Immature natural killer cell (primary cell): ENCODE measurements around the gene EFNB3. TPM values are rescaled to one million over a fixed set of nuclear protein-coding genes. Genes with fewer than 3 reads are reported as not detected.

Experiments used
- DNase-seq, 3 donors: peaks; one replicate each; pipeline ENCODE4 v3.0.0; 2022; ENCODE audit warnings: mixed read lengths in 1 of 3
- H3K27ac Mint-ChIP-seq, 6 donors: one replicate each; pipeline ENCODE4 v1.8.0; 2020; ENCODE audit warnings: mixed read lengths in 6 of 6, mild to moderate bottlenecking in 5 of 6, inconsistent platforms in 4 of 6, moderate library complexity in 3 of 6
- H3K27me3 Mint-ChIP-seq, 3 donors: one replicate each; pipeline ENCODE4 v1.8.0; 2020 to 2021; ENCODE audit warnings: low read depth in 3 of 3, mild to moderate bottlenecking in 3 of 3, mixed read lengths in 3 of 3, moderate library complexity in 3 of 3, inconsistent platforms in 1 of 3
- H3K36me3 Mint-ChIP-seq, 3 donors: one replicate each; pipeline ENCODE4 v1.8.0; 2020; ENCODE audit warnings: mixed read lengths in 3 of 3, inconsistent platforms in 2 of 3, mild to moderate bottlenecking in 2 of 3
- H3K4me1 Mint-ChIP-seq, 2 donors: one replicate each; pipeline ENCODE4 v1.8.0; 2020; ENCODE audit warnings: inconsistent platforms in 2 of 2, mild to moderate bottlenecking in 2 of 2, mixed read lengths in 2 of 2, moderate library complexity in 1 of 2
- H3K4me3 Mint-ChIP-seq, 5 donors: one replicate each; pipeline ENCODE4 v1.8.0; 2020; ENCODE audit warnings: mild to moderate bottlenecking in 5 of 5, mixed read lengths in 5 of 5, inconsistent platforms in 3 of 5, moderate library complexity in 3 of 5
- H3K9me3 Mint-ChIP-seq, 6 donors: one replicate each; pipeline ENCODE4 v1.8.0; 2020; ENCODE audit warnings: mild to moderate bottlenecking in 6 of 6, mixed read lengths in 6 of 6, inconsistent platforms in 4 of 6, moderate library complexity in 3 of 6
- polyA plus RNA-seq, 3 donors: library from polyadenylated mRNA; unstranded; fragments of 300-500 nt; fragmentation: Illumina TruSeq; gene quantifications; one replicate each; pipeline ENCODE4 v1.2.3, GENCODE V29; 2021

EFNB3 gene
- polyA plus RNA-seq, 3 donors from 2014 or later, result not detected

DNA sequence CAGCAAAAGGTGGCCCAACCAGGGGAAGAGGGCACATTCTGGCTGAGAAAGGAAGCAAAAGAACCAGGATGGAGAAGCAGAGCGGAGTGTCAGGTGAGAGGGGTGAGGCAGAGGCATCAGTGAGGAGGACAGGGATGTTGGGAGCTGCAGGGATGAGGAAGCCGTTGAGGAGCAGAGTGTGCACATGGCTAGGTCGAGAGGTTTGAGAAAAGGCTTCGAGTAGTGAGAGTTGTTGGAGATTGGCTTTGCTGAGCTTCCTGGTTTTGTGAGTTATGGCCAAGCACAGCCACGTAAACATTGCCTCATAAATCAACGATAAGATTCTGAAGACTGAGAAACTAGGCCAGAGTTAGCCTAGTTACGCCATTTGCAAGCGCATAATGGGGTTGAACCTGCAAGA is 39.4 kb downstream of the EFNB3 start:
- no peak for DNase-seq
- peaks cover 2 to 6% (median 2%) of the 10 kb centered on the region in 3 donors for H3K27me3 Mint-ChIP-seq
- no peak overlapping the region for H3K4me3 Mint-ChIP-seq
- H3K36me3 Mint-ChIP-seq, result no peaks in the 10 kb centered on the region
- no peak overlapping the region for H3K27ac Mint-ChIP-seq
- H3K4me1 Mint-ChIP-seq, result no peaks in the 10 kb centered on the region
- H3K9me3 Mint-ChIP-seq, result peaks cover 0 to 1% (median 0%) of the 10 kb centered on the region in 6 donors

DNA sequence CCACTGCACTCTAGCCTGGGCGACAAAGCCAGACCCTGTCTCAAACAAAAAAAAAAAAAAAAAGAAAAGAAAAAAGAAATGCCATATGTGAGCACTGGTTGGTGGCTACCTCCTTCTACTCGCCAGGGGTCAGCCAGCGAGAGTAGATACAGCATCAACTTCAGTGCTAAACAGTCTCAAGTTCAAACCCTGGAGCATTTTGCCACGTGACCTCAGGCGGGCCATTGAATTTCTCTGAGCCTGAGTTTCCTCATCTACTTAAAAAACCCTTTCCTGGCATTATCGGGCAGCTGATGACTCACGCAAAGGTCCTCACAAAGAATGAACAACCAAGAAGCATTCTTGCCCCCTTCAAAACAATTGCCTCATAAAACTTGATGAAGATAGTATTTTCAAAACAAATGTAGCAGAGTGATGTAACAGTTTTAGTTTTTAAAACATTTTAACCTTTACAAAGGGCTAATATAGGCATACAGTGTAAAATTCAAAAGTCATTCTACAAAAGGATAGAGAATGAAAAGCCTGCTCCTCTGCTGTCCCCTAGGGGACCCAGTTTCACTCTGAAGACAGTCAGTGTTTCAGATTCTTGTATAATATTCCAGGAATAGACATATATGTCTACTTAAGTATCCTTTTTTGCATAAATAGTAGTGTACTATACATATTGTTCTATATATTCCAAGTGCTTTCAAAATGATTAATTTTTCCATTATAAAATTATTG is 40.9 kb downstream of the EFNB3 start:
- no peak for DNase-seq
- no peaks in the 10 kb centered on the region for H3K36me3 Mint-ChIP-seq
- H3K4me1 Mint-ChIP-seq, result no peaks in the 10 kb centered on the region
- peaks cover 2 to 3% (median 2%) of the 10 kb centered on the region in 3 donors for H3K27me3 Mint-ChIP-seq
- peaks cover 0 to 1% (median 0%) of the 10 kb centered on the region in 6 donors for H3K9me3 Mint-ChIP-seq
- H3K27ac Mint-ChIP-seq, result no peak overlapping the region
- H3K4me3 Mint-ChIP-seq, result no peak overlapping the region

DNA sequence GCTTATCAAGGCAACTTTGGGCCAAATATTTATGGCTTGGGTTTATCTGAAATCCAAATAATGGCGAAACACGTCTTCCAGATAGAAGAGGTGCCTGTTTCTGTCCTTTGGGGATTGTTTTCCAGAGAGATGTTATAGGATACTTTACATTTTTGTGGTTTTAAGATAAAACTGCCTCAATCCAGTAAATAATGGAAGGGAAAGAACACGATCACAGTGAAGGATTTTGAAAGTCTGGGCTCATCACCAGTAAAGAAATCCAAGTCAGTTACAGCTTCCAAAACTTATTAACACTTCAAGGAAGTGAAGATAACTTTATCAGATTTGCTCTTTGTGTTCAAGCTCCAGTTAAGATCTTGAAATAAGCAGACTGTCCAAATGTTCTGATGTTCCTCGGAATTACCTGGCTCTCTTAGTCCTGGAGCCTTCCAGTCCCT is 42.7 kb downstream of the EFNB3 start:
- no peak for DNase-seq
- Mint-ChIP-seq H3K9me3 (peaks cover 0 to 1% (median 0%) of the 10 kb centered on the region in 6 donors), H3K36me3 (no peaks in the 10 kb centered on the region), H3K27me3 (peaks cover 0 to 2% (median 2%) of the 10 kb centered on the region in 3 donors), H3K27ac (no peak overlapping the region), H3K4me1 (no peaks in the 10 kb centered on the region), H3K4me3 (no peak overlapping the region)

DNA sequence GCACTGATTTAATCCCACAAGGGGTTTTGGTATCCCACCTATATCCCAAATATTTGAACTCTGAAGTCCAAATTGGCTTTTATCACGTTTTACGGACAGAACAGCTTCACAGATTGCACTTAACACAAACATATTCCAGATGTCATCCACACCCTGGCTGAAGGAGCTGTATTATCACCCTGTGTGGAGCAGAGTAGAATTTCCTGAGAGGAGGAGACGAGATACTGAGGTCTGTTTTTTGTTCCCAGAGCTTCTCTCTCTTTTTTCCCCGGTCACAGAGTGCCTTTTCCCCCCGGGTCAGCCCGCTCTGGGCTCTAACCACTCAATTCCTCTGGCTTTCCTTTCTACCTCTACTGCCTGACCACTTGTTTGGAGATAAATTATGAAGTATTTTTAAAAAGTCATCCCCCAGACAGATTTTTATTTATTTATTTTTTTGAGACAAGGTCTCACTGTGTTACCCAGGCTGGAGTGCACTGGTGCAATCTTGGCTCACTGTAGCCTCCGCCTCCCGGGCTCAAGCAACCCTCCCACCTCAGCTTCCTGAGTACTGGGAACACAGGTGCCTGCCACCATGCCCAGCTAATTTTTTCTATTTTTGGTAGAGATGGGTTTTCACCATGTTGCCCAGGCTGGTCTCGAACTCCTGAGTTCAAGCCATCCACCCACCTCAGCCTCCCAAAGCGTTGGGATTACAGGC is 43.2 kb downstream of the EFNB3 start:
- Mint-ChIP-seq H3K27ac (no peak overlapping the region), H3K9me3 (peaks cover 0 to 1% (median 0%) of the 10 kb centered on the region in 6 donors)
- no peak for DNase-seq

DNA sequence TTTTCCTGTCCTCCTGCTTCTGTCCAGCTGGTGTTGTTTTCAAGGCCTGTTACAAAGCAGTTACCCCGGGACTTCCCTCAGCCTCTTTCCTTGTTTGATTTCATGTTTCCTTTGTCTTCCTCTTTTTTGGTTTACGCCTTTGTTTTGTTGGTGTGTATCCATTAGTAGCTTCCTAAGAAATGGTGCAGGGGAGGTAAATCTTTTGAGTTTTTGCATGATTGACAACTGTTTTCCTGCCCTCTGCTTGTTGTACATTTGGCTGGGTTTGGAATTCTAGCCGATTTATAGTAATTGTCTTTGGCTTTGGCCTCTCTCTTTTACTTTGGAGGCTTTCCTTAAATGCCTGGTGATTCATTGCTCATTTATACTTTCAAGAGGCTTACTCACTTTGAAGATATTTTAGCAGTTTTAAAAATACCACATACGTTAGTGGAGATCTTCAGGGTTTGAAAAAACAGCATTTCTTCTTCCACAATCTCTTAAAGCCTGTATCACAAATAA is 45.4 kb downstream of the EFNB3 start:
- Mint-ChIP-seq H3K27ac (no peak overlapping the region), H3K9me3 (no peaks in the 10 kb centered on the region), H3K27me3 (peaks cover 0 to 11% (median 7%) of the 10 kb centered on the region in 3 donors), H3K4me1 (no peaks in the 10 kb centered on the region), H3K36me3 (no peaks in the 10 kb centered on the region), H3K4me3 (no peak overlapping the region)
- no peak for DNase-seq

More for the DNA sequence above, 43.2 kb downstream of the EFNB3 start:
- Mint-ChIP-seq H3K4me3 (no peak overlapping the region), H3K27me3 (peaks cover 0 to 2% (median 2%) of the 10 kb centered on the region in 3 donors), H3K36me3 (no peaks in the 10 kb centered on the region), H3K4me1 (no peaks in the 10 kb centered on the region)

DNA sequence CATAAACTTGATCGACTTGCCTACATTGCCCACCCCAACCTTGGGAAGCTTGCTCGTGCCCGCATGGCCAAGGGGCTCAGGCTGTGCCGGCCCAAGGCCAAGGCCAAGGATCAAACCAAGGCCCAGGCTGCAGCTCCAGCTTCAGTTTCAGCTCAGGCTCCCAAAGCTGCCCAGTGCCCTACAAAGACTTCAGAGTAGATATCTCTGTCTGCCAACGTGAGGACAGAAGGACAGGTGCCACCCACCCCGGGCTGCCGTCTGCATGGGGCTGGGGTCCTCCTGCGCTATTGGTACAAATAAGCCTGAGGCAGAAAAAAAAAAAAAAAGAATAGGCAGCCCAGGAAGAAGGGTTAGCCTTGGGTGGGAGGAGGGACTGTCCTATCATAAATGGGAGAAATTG is 49.7 kb downstream of the EFNB3 start:
- Mint-ChIP-seq H3K27ac (no peak overlapping the region), H3K4me1 (no peaks in the 10 kb centered on the region), H3K36me3 (no peaks in the 10 kb centered on the region), H3K9me3 (no peaks in the 10 kb centered on the region), H3K27me3 (peaks cover 0 to 13% (median 7%) of the 10 kb centered on the region in 3 donors), H3K4me3 (no peak overlapping the region)
- no peak for DNase-seq

DNA sequence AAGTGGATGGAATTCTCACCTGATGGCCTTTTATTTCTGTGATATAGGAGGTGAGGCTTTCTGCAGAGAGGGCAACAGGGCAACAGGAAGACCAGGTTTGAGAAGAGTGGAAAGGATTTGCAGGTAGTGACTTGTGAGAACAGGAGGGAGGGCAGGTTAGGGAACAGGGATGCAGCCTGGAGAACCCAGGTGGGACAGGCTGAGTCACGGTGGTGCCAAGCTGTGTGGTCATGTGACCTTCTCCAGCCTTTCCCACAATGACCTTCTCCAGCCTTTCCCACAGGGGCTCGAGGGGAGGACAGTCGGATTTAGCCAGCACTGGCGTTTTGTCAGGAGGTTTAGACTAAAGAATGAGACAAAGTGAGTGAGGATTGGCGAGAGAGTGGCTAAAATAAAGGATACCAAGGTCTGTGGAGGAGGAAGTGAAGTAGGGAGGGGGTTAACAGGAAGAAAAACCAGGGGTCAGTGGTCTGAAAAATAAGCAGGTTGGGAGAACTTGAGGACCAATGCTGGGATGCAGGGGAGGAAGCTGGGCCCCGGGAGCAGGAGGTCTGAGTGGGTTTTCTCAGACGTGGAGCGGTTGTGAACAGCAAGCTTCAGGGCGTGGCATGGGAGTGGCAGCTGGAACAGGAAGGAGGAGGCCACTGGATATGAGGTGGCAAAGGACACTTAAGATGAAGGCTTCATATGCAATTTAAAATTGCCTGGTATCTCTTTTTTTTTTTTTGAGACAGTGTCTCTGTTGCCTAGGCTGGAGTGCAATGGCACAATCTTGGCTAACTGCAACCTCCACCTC is 50.3 kb downstream of the EFNB3 start:
- no peaks in the 10 kb centered on the region for H3K36me3 Mint-ChIP-seq
- peaks cover 0 to 13% (median 7%) of the 10 kb centered on the region in 3 donors for H3K27me3 Mint-ChIP-seq
- no peak overlapping the region for H3K27ac Mint-ChIP-seq
- no peak overlapping the region for H3K4me3 Mint-ChIP-seq
- H3K4me1 Mint-ChIP-seq, result no peaks in the 10 kb centered on the region
- no peak for DNase-seq
- H3K9me3 Mint-ChIP-seq, result no peaks in the 10 kb centered on the region

DNA sequence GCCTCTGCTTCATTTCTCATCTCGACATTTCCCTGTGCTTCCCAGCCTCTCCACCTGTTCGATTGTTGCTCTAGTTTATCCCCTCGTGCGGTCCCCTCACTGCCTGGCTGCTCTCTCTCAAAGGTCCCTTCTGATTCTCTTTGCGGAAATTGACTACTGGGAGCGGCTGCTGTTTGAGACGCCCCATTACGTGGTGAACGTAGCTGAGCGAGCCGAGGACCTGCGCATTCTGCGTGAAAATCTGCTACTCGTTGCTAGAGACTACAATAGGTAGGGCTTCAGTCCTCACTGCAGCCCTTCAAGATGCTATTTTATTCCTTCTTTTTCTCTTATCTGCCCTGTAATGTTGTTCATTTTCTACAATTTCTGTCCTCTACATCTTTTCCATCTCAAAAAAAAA is 52.0 kb downstream of the EFNB3 start:
- Mint-ChIP-seq H3K4me3 (no peak overlapping the region), H3K36me3 (no peaks in the 10 kb centered on the region), H3K9me3 (no peaks in the 10 kb centered on the region), H3K27me3 (peaks cover 0 to 13% (median 7%) of the 10 kb centered on the region in 3 donors), H3K4me1 (no peaks in the 10 kb centered on the region), H3K27ac (no peak overlapping the region)
- no peak for DNase-seq

Other genes with a start within 250 kb of the EFNB3 start
- 10 to 100 TPM in 1 of 3 donors, 1 to 10 TPM in 2; 4.4 to 25.8 (median 8.3) TPM for gene ZBTB4, start 225.6 kb upstream of the EFNB3 start, polyA plus RNA-seq
- gene SLC35G6, start 223.8 kb upstream of the EFNB3 start, polyA plus RNA-seq, result not detected
- 10 to 100 TPM; 16.0 to 67.8 (median 25.7) TPM for gene POLR2A, start 220.8 kb upstream of the EFNB3 start, polyA plus RNA-seq
- gene TNFSF12, start 156.1 kb upstream of the EFNB3 start, polyA plus RNA-seq, result 10 to 100 TPM; 32.1 to 69.9 (median 32.7) TPM
- gene TNFSF13, start 146.5 kb upstream of the EFNB3 start, polyA plus RNA-seq, result 1 to 10 TPM; 1.4 to 6.1 (median 5.3) TPM
- 10 to 100 TPM; 17.5 to 19.4 (median 19.0) TPM for gene SENP3, start 143.3 kb upstream of the EFNB3 start, polyA plus RNA-seq
- gene CD68, start 125.6 kb upstream of the EFNB3 start, polyA plus RNA-seq, result 1 to 10 TPM; 1.9 to 6.5 (median 6.1) TPM
- gene MPDU1, start 121.3 kb upstream of the EFNB3 start, polyA plus RNA-seq, result 10 to 100 TPM; 31.6 to 44.0 (median 41.6) TPM
- not detected for gene SOX15, start 115.1 kb upstream of the EFNB3 start, polyA plus RNA-seq
- gene FXR2, start 90.3 kb upstream of the EFNB3 start, polyA plus RNA-seq, result 10 to 100 TPM in 2 of 3 donors, 1 to 10 TPM in 1; 8.3 to 25.1 (median 10.4) TPM
- gene SAT2, start 77.4 kb upstream of the EFNB3 start, polyA plus RNA-seq, result 10 to 100 TPM; 33.9 to 39.1 (median 35.4) TPM
- not detected for gene SHBG, start 75.1 kb upstream of the EFNB3 start, polyA plus RNA-seq
- gene ATP1B2, start 54.3 kb upstream of the EFNB3 start, polyA plus RNA-seq, result not detected
- 10 to 100 TPM; 17.0 to 39.7 (median 18.7) TPM for gene TP53, start 17.7 kb upstream of the EFNB3 start, polyA plus RNA-seq
- 10 to 100 TPM; 18.5 to 24.8 (median 18.7) TPM for gene WRAP53, start 16.7 kb upstream of the EFNB3 start, polyA plus RNA-seq
- under 1 TPM in 1 of 3 donors, not detected in 2; 0.26 TPM for gene DNAH2, start 12.5 kb downstream of the EFNB3 start, polyA plus RNA-seq
- gene KDM6B, start 129.0 kb downstream of the EFNB3 start, polyA plus RNA-seq, result under 1 TPM in 2 of 3 donors, not detected in 1; 0.03 to 0.40 TPM
- gene TMEM88, start 149.9 kb downstream of the EFNB3 start, polyA plus RNA-seq, result not detected
- 100 to 1,000 TPM; 131 to 346 (median 177) TPM for gene NAA38, start 152.4 kb downstream of the EFNB3 start, polyA plus RNA-seq
- 1 to 10 TPM in 2 of 3 donors, not detected in 1; 2.9 to 3.7 TPM for gene CYB5D1, start 152.8 kb downstream of the EFNB3 start, polyA plus RNA-seq
- 10 to 100 TPM in 1 of 3 donors, 1 to 10 TPM in 1, under 1 TPM in 1; 0.72 to 19.6 (median 3.5) TPM for gene CHD3, start 183.6 kb downstream of the EFNB3 start, polyA plus RNA-seq
- 1 to 10 TPM; 1.9 to 3.3 (median 2.7) TPM for gene RNF227, start 211.1 kb downstream of the EFNB3 start, polyA plus RNA-seq
- gene KCNAB3, start 224.7 kb downstream of the EFNB3 start, polyA plus RNA-seq, result under 1 TPM in 2 of 3 donors, not detected in 1; 0.15 to 0.26 TPM
- 100 to 1,000 TPM; 233 to 379 (median 288) TPM for gene TRAPPC1, start 226.7 kb downstream of the EFNB3 start, polyA plus RNA-seq
- gene CNTROB, start 227.0 kb downstream of the EFNB3 start, polyA plus RNA-seq, result 10 to 100 TPM in 1 of 3 donors, 1 to 10 TPM in 2; 1.8 to 14.4 (median 8.3) TPM